ENCODE results near the gene RTN4RL1. TPM values are rescaled to one million over a fixed set of nuclear protein-coding genes. Genes with fewer than 3 reads are reported as not detected.

The RTN4RL1 gene
- total RNA-seq, 1 experiment from 2014 or later, result 0.80 TPM

GRCh38 chr17:1956134-1956533 lies 69.0 kb downstream of the RTN4RL1 start:
- POLR2A ChIA-PET, result no interaction called here
- ATAC-seq, result no peak
- Histone ChIP-seq H3K4me1 (ENCODE audit: control insufficient read depth, insufficient read depth, low read length) (no peaks in the 10 kb centered on the region), H3K4me3 (ENCODE audit: low read depth in 2 of 2, low read length in 2 of 2) (no peak overlapping the region), H3K27me3 (ENCODE audit: control insufficient read depth, insufficient read depth, low read length) (no peaks in the 10 kb centered on the region), H3K27ac (ENCODE audit: low read length) (no peak overlapping the region), H3K9me3 (ENCODE audit: control insufficient read depth, insufficient read depth, low read depth, low read length) (no peaks in the 10 kb centered on the region), H3K36me3 (ENCODE audit: control insufficient read depth, insufficient read depth, low read length) (no peaks in the 10 kb centered on the region)
- BruUV-seq (replicated peaks), result no TSS peak
- no peak for DNase-seq (ENCODE audit: low read depth, low spot score)
- intact Hi-C loops (cut with micrococcal nuclease; ENCODE audit: unreplicated experiment) (no loop called here), in situ Hi-C loops (cut with HindIII; ENCODE audit: low pct_unique_long_range_greater_than_20kb, low sequenced_read_pairs) (no loop called here)
- CTCF ChIA-PET, result no interaction called here
- TF ChIP-seq, protein P1, sequence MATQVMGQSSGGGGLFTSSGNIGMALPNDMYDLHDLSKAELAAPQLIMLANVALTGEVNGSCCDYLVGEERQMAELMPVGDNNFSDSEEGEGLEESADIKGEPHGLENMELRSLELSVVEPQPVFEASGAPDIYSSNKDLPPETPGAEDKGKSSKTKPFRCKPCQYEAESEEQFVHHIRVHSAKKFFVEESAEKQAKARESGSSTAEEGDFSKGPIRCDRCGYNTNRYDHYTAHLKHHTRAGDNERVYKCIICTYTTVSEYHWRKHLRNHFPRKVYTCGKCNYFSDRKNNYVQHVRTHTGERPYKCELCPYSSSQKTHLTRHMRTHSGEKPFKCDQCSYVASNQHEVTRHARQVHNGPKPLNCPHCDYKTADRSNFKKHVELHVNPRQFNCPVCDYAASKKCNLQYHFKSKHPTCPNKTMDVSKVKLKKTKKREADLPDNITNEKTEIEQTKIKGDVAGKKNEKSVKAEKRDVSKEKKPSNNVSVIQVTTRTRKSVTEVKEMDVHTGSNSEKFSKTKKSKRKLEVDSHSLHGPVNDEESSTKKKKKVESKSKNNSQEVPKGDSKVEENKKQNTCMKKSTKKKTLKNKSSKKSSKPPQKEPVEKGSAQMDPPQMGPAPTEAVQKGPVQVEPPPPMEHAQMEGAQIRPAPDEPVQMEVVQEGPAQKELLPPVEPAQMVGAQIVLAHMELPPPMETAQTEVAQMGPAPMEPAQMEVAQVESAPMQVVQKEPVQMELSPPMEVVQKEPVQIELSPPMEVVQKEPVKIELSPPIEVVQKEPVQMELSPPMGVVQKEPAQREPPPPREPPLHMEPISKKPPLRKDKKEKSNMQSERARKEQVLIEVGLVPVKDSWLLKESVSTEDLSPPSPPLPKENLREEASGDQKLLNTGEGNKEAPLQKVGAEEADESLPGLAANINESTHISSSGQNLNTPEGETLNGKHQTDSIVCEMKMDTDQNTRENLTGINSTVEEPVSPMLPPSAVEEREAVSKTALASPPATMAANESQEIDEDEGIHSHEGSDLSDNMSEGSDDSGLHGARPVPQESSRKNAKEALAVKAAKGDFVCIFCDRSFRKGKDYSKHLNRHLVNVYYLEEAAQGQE (IDR thresholded peaks at IDR 0.05; ENCODE audit: insufficient read depth in 1 of 2, low read depth in 2 of 2, low read length in 1 of 2), result no peak
- TF ChIP-seq POLR2AphosphoS5 (IDR thresholded peaks at IDR 0.05; ENCODE audit: low read depth, low read length) (no peak), TCF7L2 (IDR thresholded peaks at IDR 0.05; ENCODE audit: low read depth, low read length) (no peak), CTCF (IDR thresholded peaks at IDR 0.05) (no peak), SIN3A (IDR thresholded peaks at IDR 0.05; ENCODE audit: borderline replicate concordance, insufficient read depth, low read depth, low read length) (no peak)

GRCh38 chr17:1953831-1954230 lies 71.3 kb downstream of the RTN4RL1 start:
- no peaks in the 10 kb centered on the region for H3K36me3 ChIP-seq (ENCODE audit: control insufficient read depth, insufficient read depth, low read length)
- ATAC-seq (no peak), DNase-seq (ENCODE audit: low read depth, low spot score) (no peak)
- POLR2A ChIA-PET, result no interaction called here
- no peaks in the 10 kb centered on the region for H3K9me3 ChIP-seq (ENCODE audit: control insufficient read depth, insufficient read depth, low read depth, low read length)
- TF ChIP-seq, protein P1 (IDR thresholded peaks at IDR 0.05; ENCODE audit: insufficient read depth in 1 of 2, low read depth in 2 of 2, low read length in 1 of 2), result no peak
- no peak for TF ChIP-seq POLR2AphosphoS5 (IDR thresholded peaks at IDR 0.05; ENCODE audit: low read depth, low read length)
- no peak for TF ChIP-seq TCF7L2 (IDR thresholded peaks at IDR 0.05; ENCODE audit: low read depth, low read length)
- TF ChIP-seq CTCF (IDR thresholded peaks at IDR 0.05), result no peak
- no peak for TF ChIP-seq SIN3A (IDR thresholded peaks at IDR 0.05; ENCODE audit: borderline replicate concordance, insufficient read depth, low read depth, low read length)
- H3K27me3 ChIP-seq (ENCODE audit: control insufficient read depth, insufficient read depth, low read length), result no peaks in the 10 kb centered on the region
- in situ Hi-C loops (cut with HindIII; ENCODE audit: low pct_unique_long_range_greater_than_20kb, low sequenced_read_pairs), result no loop called here
- no peak overlapping the region for H3K27ac ChIP-seq (ENCODE audit: low read length)
- H3K4me1 ChIP-seq (ENCODE audit: control insufficient read depth, insufficient read depth, low read length), result no peaks in the 10 kb centered on the region
- BruUV-seq (replicated peaks), result no TSS peak
- CTCF ChIA-PET, result no interaction called here
- H3K4me3 ChIP-seq (ENCODE audit: low read depth in 2 of 2, low read length in 2 of 2), result no peak overlapping the region
- intact Hi-C loops (cut with micrococcal nuclease; ENCODE audit: unreplicated experiment), result no loop called here

All from Panc1 (cell line).